ENCODE data around the gene BICDL2. TPM values are rescaled to one million over a fixed set of nuclear protein-coding genes. Genes with fewer than 3 reads are reported as not detected.

The BICDL2 gene
- total RNA-seq, 1 donor, result not detected

DNA sequence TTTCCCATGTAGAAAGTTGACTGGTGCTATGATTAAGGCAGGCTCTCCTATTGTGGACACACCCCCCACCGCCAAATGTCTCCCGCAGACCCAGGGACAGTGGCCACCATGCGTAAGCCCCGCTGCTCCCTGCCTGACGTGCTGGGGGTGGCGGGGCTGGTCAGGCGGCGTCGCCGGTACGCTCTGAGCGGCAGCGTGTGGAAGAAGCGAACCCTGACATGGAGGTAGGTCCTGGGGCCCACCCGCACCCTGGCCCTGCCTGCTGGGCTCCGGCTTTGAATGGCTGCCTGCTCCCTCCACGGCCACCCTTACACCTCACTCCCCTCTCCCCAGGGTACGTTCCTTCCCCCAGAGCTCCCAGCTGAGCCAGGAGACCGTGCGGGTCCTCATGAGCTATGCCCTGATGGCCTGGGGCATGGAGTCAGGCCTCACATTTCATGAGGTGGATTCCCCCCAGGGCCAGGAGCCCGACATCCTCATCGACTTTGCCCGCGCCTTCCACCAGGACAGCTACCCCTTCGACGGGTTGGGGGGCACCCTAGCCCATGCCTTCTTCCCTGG is 13.3 kb upstream of the BICDL2 start:
- DNase-seq (ENCODE audit: low read depth in 2 of 3, low spot score in 2 of 3), result no peak

DNA sequence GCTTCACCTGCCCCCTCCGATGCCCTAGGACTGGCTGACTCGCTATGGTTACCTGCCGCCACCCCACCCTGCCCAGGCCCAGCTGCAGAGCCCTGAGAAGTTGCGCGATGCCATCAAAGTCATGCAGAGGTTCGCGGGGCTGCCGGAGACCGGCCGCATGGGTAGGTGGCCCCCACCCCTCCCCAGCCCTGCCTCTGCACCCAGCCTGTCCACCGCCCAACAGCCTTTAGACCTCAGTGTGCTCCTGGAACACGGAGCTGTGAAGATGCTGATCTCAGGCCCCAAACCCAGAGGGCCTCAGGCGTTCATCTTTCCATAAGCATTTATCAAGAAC is 10.6 kb upstream of the BICDL2 start:
- DNase-seq (ENCODE audit: low read depth in 2 of 3, low spot score in 2 of 3), result no peak

DNA sequence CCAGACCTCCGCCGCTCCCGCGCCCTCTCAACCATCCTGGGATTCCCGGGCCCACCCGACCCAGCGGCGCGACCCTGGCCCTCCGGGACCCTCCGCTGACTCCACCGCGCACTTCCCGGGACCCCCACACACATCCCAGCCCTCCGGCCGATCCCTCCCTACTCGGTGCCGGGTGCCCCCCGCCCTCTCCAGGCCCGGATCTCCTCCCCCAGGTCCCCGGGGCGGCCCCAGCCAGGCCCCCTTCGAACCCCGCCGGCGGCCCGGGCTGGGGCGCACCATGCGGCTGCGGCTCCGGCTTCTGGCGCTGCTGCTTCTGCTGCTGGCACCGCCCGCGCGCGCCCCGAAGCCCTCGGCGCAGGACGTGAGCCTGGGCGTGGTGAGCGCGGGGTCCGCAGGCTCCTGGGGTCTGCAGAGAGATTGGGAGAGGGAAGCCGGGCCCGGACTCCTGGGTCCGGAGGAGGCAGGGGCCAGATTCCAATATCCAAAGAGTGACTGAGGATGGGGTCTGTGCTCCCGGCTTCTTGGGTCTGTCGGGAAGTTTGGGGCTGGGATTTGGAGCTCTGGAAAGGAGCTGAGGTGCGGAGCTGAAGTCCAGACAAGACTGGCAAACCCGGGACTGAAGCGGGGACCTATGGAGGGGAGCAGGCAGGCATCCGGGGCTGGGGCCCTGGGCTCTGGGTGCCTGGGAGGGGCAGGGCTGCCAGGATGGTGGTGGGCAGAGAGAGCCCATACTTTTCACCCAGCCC is 10.1 kb upstream of the BICDL2 start:
- DNase-seq (ENCODE audit: low read depth in 2 of 3, low spot score in 2 of 3), result no peak

DNA sequence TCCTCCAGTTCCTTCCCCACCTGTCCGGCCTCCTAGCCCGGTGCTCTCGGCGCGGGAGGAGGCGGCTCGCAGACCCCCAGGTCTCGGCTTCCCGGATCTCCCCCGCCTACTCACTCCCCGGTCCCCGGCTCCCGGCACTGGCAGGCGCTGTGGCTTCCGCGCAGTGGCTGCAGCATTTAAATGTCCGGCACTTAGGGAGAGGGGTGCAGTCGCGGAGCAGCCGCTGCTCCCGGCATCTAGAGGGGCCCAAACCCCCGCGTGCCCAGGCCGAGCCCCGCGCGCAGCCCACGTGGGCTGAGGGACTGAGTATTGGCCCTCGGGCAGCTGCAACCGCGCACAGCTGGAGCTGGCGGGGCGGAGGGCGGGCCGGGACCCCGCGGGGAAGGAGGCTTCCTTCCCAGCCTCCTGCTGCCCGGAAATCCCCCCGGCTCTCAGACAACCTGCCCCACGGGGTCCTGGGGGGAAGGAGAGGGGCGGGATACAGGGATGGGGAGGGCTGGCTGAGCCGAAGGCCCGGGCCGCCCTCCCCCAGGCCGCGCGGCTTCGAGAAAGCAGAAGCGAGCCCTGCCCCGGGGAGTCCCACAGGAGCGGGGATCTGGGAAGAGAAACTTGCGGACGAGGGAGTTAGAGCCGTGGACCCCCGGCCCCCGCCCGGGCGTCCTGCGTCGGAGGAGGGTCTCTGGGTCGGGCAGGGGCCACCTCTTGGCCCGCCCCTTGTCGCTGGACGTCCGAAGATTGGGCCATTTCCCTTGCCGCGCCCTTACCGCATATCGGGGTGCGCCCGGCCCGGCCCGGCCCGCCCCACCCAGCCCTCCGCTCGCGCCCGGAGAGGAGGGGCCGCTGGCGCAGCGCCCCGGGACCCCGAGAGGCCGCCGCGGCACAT is 9.3 kb upstream of the BICDL2 start, which contains the start of gene MMP25:
Gene MMP25, plus strand, starts transcription at position 804 of the 883 bp plus-strand sequence. CDS start 357 bp downstream, outside the sequence.
- DNase-seq (ENCODE audit: low read depth in 2 of 3, low spot score in 2 of 3), result no peak

DNA sequence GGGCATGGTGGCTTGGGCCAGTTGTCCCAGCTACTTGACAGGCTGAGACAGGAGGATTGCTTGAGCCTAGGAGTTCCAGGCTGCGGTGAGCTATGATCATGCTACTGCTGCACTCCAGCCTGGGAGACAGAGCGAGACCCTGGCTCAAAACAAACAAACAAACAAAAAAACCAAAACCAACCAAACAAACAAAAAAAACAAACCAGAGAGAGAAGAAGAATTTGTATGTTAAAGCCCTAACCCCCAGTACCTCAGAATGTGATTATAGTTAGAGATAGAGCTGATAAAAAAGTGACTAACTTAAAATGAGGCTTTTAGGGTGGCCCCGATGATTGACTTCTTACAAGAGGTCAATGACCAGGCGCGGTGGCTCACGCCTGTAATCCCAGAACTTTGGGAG is 8.0 kb upstream of the BICDL2 start:
- no peak for DNase-seq (ENCODE audit: low read depth in 2 of 3, low spot score in 2 of 3)

DNA sequence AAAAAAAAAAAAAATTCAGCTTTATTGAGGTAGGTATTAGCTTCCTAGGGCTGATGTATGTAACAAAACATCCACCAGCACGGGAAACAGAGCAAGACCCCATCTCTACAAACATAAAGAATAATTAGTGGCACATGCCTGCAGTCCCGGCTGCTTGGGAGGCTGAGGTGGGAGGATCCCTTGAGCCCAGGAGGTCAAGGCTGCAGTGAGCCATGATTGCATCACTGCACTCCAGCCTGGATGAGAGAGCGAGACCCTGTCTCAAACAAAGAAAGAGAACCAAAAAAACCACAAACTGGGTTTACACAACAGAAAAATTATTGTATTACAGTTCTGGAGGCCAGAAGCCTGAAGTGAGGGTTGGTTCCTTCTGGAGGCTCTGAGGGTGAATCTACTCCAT is 5.6 kb upstream of the BICDL2 start:
- DNase-seq (ENCODE audit: low read depth in 2 of 3, low spot score in 2 of 3), result no peak

DNA sequence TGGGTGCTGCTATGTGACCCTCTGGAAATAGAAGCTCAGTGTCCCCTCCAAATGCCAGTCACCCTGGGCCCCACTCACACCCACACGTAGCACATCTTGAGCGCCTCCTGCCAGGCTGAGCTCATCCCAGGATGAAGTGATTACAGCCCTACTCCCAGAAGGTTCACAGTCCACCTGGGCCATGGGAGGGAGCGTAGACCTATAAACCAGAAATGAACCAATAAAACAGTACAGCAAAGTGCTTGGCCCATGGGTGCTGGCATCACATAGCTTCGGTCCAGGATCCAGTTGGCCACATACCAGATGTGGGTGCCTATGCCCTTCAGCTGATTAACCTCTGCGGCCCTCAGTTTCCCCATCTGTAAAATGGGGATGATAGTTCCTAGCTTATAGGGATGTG is 2.2 kb upstream of the BICDL2 start:
- DNase-seq (ENCODE audit: low read depth in 2 of 3, low spot score in 2 of 3), result no peak

DNA sequence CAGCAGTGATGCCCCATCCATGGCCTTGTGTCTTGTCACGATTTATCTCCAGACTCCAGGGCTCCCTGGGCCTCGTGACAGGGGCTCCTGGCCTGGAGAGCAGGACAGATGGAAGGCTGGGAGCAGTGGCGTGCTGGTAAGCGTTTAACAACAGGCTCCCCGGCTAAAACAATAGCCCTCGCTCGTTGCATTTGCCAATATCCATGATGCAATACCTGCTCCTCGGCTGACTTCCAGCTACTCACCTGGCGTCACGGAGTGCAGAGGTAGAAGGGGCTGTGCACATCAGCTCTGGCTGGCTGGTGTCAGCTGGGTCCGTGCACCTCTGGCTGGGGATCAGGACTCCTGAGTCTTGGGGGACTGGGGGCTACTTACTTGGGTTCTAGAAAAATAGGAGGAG is 1.5 kb upstream of the BICDL2 start:
- DNase-seq (ENCODE audit: low read depth in 2 of 3, low spot score in 2 of 3), result no peak

DNA sequence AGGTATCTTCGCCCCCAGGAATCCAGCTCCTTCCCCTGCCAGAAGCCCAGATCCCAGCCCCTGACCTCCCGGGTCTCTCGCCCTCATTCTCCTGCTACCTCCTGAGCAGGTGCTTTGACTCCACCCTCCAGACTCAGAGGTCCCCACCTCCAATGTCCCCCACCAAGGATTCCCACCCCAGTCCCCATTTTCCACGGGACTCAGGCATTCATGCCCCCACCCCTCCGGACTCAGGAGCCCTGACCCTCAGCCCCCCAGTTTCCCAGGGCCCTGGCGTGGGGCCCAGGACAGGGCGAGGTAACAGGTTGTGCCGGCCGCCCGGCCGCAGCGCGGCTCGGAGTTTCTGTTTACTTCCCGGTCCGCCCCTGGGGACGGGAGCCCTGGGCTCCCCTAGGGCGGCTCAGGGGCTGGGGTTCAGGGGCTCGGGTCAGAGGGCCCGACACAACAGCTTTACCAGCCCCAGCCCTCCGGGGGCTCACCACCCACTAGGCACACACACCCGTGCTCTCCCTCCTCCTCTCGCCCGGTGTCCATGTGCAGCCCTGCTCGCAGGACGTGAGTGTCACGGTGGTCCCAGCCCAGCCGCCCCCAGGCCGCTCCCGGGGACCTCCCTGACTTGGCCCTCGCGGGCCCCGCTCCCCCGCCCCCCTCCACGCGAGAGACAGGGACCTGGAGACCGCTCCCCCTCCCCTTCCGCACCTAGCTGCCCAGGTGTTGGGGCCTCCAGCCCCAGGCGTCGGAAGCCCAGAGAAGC is 595 bp downstream of the BICDL2 start:
- no peak for DNase-seq (ENCODE audit: low read depth in 2 of 3, low spot score in 2 of 3)

DNA sequence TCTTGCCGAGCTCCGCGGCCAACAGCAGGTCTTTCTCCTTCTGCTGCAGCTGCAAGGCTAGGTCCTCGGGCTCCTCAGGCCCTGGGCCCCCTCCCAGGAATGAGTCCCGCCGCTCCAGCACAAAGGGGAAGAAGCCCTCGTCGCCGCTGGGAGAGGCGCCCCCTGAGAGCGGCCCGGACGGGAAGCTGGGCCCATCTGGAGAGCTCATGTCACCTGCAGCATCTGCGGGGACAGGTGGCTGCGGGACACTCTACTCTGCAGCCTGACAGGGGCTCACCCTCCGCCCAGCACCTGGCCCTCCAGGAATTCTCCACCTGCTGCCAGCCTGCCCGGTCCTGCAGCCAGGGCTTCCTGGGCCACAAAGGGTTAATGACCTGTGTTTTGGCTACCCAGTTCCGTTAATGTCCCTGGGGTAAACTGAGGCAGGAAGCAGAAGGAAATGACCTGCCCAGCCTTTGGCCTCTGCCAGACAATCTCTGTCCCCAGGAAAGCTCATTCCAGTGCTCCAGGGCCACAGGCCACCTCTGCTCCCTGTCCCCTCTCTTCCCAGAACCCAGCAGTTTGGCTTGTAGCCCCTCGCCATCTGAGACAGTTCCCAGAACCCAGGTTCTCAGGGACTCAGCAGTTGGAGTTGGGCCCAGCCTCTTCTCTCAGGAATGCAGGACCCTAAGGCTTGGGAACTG is 1.3 kb downstream of the BICDL2 start:
- no peak for DNase-seq (ENCODE audit: low read depth in 2 of 3, low spot score in 2 of 3)

DNA sequence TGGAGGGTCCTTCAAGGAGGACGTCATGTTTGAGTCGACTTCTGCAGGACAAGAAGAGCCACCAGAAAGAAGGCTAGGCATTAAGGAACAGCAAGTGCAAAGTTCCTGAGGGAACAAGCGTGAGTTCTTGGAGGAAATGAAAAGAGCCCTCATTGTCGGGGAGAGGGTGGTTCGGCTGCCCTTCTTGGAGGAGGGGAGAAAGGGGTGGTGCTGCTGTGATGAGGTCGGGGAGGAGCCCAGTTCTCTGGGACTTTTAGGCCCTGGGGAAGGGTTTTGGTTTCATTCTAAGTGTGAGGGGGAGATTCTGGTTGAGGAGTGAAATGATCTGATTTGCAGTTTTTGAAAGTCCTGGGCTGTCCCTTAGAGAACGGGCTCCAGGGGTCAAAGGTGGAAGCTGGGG is 4.1 kb downstream of the BICDL2 start:
- DNase-seq (ENCODE audit: low read depth in 2 of 3, low spot score in 2 of 3), result no peak

DNA sequence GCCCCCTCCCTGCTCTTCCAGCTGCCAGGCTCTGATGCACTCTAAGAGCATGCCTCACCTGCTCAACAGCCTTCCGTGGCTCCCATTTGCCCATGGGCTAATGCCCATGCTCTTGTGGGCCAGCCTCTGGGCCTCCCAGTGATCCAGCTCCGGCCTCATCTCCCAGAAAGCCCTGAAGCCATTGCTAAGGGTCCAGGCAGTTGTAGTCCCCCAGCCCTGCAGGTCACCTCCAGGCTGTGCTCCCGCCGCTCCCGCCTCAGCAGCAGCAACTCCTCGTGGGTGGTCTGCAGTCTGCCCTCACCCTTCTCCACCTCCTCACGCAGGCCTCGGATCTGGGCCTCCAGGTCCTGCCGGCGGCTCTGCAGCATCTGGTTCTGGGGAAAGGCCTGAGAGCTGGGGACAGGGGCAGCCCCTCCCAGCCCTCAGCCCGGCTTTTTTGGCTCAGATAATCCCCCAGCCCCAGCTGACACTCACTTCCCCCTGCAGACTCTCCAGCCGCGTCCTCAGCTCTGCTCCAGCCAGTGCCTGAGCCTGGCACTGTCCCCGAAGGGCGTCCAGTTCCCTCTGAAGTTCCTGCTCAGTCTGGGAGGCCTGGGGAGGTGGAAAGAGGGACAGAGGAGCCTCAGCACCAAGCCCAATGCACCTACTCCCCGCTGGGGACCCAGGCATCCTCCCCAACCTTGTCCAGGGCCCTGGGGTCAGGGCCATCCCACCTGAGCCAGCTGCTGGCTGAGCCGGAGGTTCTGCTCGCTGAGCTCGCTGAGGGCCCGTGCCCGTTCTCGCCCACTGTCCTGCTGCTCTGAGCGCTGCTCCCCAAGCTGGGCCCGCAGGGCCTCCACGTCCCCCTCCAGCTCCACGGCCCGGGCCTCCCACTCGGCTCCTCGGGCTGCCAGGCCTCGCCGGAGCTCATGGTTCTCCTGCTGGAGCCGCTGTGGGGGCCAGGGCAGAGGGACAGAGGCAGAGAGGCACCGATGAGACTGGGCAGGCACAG is 6.2 kb downstream of the BICDL2 start:
- DNase-seq (ENCODE audit: low read depth in 2 of 3, low spot score in 2 of 3), result no peak

DNA sequence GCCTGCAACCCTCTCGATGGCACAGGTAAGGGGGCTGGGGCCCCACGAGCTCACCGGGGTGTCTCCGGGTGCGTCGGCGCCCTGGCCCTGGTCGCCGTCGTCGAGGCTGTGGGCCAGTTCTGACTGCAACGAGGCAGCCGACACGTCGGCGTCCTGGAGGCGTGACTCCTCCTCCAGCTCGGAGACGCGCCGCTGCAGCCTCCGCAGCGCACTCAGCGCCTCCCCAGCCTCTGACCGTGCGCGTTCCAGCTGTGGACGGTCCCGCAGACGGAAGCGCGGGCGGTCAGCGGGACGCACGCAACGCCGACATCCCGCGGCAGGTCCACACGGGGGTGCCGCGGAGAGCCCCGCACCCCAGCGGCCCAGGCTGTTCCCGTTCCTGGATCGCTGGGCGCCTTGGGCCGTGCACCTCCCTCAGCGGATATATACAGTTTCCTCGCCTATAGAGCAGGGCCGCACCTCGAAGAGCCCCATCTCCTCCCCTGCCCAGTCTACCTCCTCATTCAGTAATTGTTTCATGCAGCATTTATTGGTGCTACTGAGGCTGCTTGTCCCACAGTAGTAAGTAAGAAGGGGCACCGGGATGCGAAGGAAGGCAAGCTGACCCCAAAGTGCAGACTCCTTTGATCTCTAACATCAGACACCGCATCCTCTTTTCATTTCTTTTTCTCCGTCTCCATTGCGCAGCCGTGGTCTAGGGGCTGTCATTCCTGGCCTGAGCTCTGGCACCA is 7.1 kb downstream of the BICDL2 start:
- DNase-seq (ENCODE audit: low read depth in 2 of 3, low spot score in 2 of 3), result no peak

DNA sequence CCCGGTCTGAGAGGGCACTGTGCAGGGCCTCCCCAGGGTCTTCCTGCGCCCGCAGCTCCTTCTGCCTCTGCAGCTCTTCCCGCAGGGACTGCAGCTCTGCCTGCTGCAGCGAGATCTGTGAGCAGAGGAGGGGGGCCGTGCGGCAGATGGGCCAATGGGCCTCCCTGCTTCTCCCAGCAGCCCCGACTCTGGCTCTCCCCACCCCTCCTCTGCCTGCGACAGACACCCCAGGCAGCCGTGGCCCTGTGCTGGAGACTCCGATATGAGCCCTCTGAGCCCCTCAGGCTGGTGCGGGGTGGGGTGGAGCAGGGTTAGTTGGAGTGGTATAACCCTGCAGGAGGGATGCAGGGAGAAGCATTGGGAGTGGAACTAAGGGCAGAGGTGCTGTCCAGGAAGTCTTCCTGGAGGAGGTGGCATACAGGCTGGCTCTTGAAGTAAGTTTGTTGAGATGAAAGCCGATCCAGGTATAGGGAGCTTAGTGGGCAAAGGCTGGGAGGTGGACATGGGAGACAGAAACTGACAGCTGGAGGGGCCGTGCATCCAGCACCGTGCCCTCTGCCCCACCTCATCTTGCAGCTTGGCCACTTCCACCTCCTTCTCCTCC is 7.9 kb downstream of the BICDL2 start:
- no peak for DNase-seq (ENCODE audit: low read depth in 2 of 3, low spot score in 2 of 3)

DNA sequence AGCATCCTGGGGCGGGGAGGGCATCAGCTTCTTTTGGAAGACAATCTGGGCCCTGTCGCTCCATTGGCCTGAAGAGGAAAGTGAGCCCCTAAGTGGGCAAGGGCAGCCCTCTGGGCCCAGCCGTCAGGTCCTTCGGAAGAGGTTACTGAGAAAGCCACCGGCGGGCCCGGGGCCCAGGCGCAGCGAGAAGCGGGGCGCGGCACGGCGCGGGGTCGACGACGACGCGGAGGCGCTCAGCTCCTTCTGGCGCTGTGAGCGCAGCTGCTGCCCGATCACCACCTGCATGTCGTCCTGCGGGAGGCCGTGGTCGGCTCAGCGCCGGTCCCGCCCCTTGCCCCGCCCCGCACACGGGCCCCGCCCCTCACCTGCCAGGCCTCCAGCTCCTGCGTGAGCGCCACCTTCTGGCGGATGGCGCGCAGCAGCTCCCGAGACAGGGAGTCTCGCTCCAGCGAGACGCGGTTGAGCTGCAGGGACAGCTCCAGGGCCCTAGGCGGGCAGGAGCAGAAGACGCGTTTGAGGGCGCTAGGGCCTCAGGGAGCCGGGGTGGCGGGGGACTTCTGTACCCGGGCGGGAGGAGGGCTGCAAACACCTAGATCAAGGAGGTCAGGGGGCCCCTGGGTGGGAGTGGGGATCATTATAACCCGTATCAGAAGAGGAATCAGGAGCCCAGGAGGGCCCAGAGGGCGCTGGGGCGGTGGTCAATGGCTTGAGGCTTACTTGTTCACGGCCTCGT is 8.6 kb downstream of the BICDL2 start:
- DNase-seq (ENCODE audit: low read depth in 2 of 3, low spot score in 2 of 3), result peak; percentile 84 to 89 (median 86)

DNA sequence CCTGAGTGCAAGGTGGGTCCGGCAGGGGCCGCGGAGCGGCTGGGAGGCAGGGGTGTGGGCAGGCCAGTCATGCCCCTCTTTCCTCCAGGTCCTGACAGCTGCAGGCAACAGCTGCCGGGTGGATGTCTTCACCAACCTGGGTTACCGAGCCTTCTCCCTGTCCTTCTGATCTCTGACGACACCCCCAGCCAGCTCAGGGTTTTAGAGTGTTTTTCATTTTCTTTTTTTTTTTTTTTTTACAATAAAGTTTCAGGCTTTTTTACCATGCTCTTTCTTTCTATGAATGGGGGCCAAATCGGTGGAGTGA is 9.3 kb downstream of the BICDL2 start:
- no peak for DNase-seq (ENCODE audit: low read depth in 2 of 3, low spot score in 2 of 3)

DNA sequence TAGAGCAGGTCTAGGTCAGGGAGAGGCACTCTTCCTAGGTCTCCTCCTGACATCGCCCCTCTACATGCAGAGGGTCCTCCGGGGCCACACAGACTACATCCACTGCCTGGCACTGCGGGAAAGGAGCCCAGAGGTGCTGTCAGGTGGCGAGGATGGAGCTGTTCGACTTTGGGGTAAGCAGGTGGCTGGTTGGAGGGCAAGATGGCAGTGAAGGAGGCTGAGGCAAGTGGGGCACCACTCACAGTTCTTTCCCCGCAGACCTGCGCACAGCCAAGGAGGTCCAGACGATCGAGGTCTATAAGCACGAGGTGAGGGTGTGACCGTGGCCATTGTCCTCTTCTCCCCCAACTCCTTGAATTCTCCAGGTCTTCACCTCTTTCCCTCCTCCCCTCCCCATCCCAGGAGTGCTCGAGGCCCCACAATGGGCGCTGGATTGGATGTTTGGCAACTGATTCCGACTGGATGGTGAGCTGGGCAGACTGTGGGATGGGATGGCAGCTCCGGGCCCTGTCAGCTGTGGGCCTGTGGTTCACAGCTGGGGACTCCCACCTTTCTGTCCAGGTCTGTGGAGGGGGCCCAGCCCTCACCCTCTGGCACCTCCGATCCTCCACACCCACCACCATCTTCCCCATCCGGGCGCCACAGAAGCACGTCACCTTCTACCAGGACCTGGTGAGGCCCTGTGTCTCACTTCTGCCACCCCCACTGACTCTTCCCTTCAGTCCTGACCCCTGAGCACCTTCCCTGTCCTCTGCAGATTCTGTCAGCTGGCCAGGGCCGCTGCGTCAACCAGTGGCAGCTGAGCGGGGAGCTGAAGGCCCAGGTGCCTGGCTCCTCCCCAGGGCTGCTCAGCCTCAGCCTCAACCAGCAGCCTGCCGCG is 9.9 kb downstream of the BICDL2 start:
- no peak for DNase-seq (ENCODE audit: low read depth in 2 of 3, low spot score in 2 of 3)

Measured in hematopoietic multipotent progenitor cell (in vitro differentiated cells).